Smooth muscle cell (in vitro differentiated cells): ENCODE results near the gene HSPE1. TPM values are rescaled to one million over a fixed set of nuclear protein-coding genes. Genes with fewer than 3 reads are reported as not detected.
"Not testable (repeated sequence)": the region's sequence is repeated elsewhere in the genome, so short reads cannot be mapped to it uniquely, and the experiment has no call there.

Experiments used
- DNase-seq: peaks from one replicate; lab custom pipeline; 2025; ENCODE audit not compliant: unreplicated experiment; lab: John Stamatoyannopoulos, UW
- H2AFZ ChIP-seq: fragments of 200-600 bp; sonication (generic); 2 replicates; pipeline ENCODE4 v1.6.0; 2016; ENCODE audit warnings: antibody characterized with exemption, low read depth, mild to moderate bottlenecking
- H3F3A ChIP-seq: fragments of 200-600 bp; sonication (generic); 2 replicates; pipeline ENCODE4 v1.6.0; 2017; ENCODE audit warnings: antibody characterized with exemption, low read depth
- H3K27ac ChIP-seq: fragments of 200-600 bp; sonication (generic); 2 replicates; pipeline ENCODE4 v1.5.1; 2016; ENCODE audit warnings: low read depth, mild to moderate bottlenecking
- H3K27me3 ChIP-seq: fragments of 200-600 bp; sonication (generic); 2 replicates; pipeline ENCODE4 v1.6.1; 2016; ENCODE audit warnings: low read depth, mild to moderate bottlenecking
- H3K36me3 ChIP-seq: fragments of 200-600 bp; sonication (generic); 2 replicates; pipeline ENCODE4 v1.5.1; 2016; ENCODE audit warnings: low read depth
- H3K4me1 ChIP-seq: fragments of 200-600 bp; sonication (generic); 2 replicates; pipeline ENCODE4 v1.5.1; 2016; ENCODE audit warnings: low read depth
- H3K4me2 ChIP-seq: fragments of 200-600 bp; sonication (generic); 2 replicates; pipeline ENCODE4 v1.6.0; 2016; ENCODE audit warnings: mild to moderate bottlenecking
- H3K4me3 ChIP-seq: fragments of 200-600 bp; sonication (generic); 2 replicates; pipeline ENCODE4 v1.5.1; 2016; ENCODE audit warnings: mild to moderate bottlenecking
- H3K79me2 ChIP-seq: fragments of 200-600 bp; sonication (generic); 2 replicates; pipeline ENCODE4 v1.6.0; 2016; ENCODE audit warnings: low read depth, mild to moderate bottlenecking
- H3K9ac ChIP-seq: fragments of 200-600 bp; sonication (generic); 2 replicates; pipeline ENCODE4 v1.6.0; 2016; ENCODE audit warnings: low read depth
- H3K9me3 ChIP-seq: fragments of 200-600 bp; sonication (generic); replicated peaks from 2 replicates; pipeline ENCODE4 v1.5.1; 2016; ENCODE audit warnings: low read depth
- H4K20me1 ChIP-seq: fragments of 200-600 bp; sonication (generic); 2 replicates; pipeline ENCODE4 v1.6.0; 2016; ENCODE audit warnings: low read depth
- CTCF ChIP-seq: fragments of 200-600 bp; sonication (generic); IDR thresholded peaks from 2 replicates; pipeline ENCODE4 v1.5.1; 2017; ENCODE audit warnings: borderline replicate concordance, mild to moderate bottlenecking, antibody characterized with exemption; ENCODE audit not compliant: insufficient read depth, poor library complexity, severe bottlenecking
- WGBS: methylation state at CpG from one replicate; pipeline ENCODE4 v1.1.7; 2016; ENCODE audit warnings: low lambda C conversion rate; 5-methylcytosine and 5-hydroxymethylcytosine counted together
- polyA plus RNA-seq: library from polyadenylated mRNA; unstranded; fragments of >200 nt; fragmentation: Nextera tagmentation; extraction: Ambion mirVana; gene quantifications from 2 replicates; pipeline ENCODE4 v1.2.1, GENCODE V29; 2016
- small RNA-seq: library from RNA; depleted of rRNA; stranded (forward); fragments of <200 nt; gene quantifications from one replicate; pipeline ENCODE3, GENCODE V24; 2014
- total RNA-seq: library from RNA; depleted of rRNA; stranded (reverse); fragments of >200 nt; gene quantifications from 2 replicates; pipeline ENCODE4 v1.2.3, GENCODE V29; 2014

The HSPE1 gene
- total and polyA plus RNA-seq, 2 experiments from 2014 or later = 132 to 158 TPM

GRCh38 chr2:197547163-197547900, 47.2 kb downstream of the HSPE1 start:
- Histone ChIP-seq H4K20me1 (peaks cover 45% of the 10 kb centered on the region), H3K4me2 (no peak overlapping the region), H3K9me3 (no peaks in the 10 kb centered on the region), H3K9ac (no peak overlapping the region), H2AFZ (no peak overlapping the region), H3K79me2 (peaks cover 33% of the 10 kb centered on the region), H3K27me3 (no peaks in the 10 kb centered on the region), H3K4me1 (no peaks in the 10 kb centered on the region), H3K36me3 (peaks cover 18% of the 10 kb centered on the region), H3K4me3 (no peak overlapping the region), H3K27ac (no peak overlapping the region), H3F3A (no peaks in the 10 kb centered on the region)
- no peak for DNase-seq
- WGBS = 93% methylated on average over 5 of the region's 5 CpGs
- no peak for TF ChIP-seq CTCF

GRCh38 chr2:197548582-197548981, 48.4 kb downstream of the HSPE1 start:
- TF ChIP-seq CTCF = no peak
- Histone ChIP-seq H3K4me2 (no peak overlapping the region), H2AFZ (no peak overlapping the region), H3F3A (no peaks in the 10 kb centered on the region), H3K9me3 (no peaks in the 10 kb centered on the region), H3K79me2 (peaks cover 25% of the 10 kb centered on the region), H3K36me3 (peaks cover 8% of the 10 kb centered on the region), H3K4me3 (no peak overlapping the region), H4K20me1 (peaks cover 38% of the 10 kb centered on the region), H3K27ac (no peak overlapping the region), H3K9ac (no peak overlapping the region), H3K4me1 (no peaks in the 10 kb centered on the region), H3K27me3 (no peaks in the 10 kb centered on the region)
- DNase-seq = no peak
- 96% methylated on average over 5 of the region's 5 CpGs for WGBS

GRCh38 chr2:197551260-197551659, 51.1 kb downstream of the HSPE1 start:
- not testable (repeated sequence) for H3K9ac ChIP-seq, H3K36me3 ChIP-seq, H3K4me2 ChIP-seq, H3K27me3 ChIP-seq, DNase-seq, H3K4me1 ChIP-seq, H3K27ac ChIP-seq, H2AFZ ChIP-seq, H3K4me3 ChIP-seq, H3F3A ChIP-seq, H3K9me3 ChIP-seq
- peaks cover 16% of the 10 kb centered on the region for H3K79me2 ChIP-seq
- peaks cover 24% of the 10 kb centered on the region for H4K20me1 ChIP-seq
- WGBS = 97% methylated on average over 2 of the region's 2 CpGs

Small RNAs within 50 kb of the gene (small RNA-seq; reads per million reads assigned to genes)
- not detected for gene AC020550.1

Other genes with a start within 250 kb of the HSPE1 start
- gene ANKRD44, start 189.6 kb upstream of the HSPE1 start, total RNA-seq = 5.5 and 6.0 TPM in 2 replicates
- 2.4 and 3.6 TPM in 2 replicates for gene ANKRD44, start 189.6 kb upstream of the HSPE1 start, polyA plus RNA-seq
- 729 and 781 TPM in 2 replicates for gene SF3B1, start 65.4 kb upstream of the HSPE1 start, total RNA-seq
- 192 and 193 TPM in 2 replicates for gene SF3B1, start 65.4 kb upstream of the HSPE1 start, polyA plus RNA-seq
- 50.6 and 74.0 TPM in 2 replicates for gene COQ10B, start 46.8 kb upstream of the HSPE1 start, total RNA-seq
- 52.4 and 61.5 TPM in 2 replicates for gene COQ10B, start 46.8 kb upstream of the HSPE1 start, polyA plus RNA-seq
- gene HSPD1, start 539 bp upstream of the HSPE1 start, total RNA-seq = 139 and 145 TPM in 2 replicates
- gene HSPD1, start 539 bp upstream of the HSPE1 start, polyA plus RNA-seq = 142 and 152 TPM in 2 replicates
- 73.1 and 84.7 TPM in 2 replicates for gene MOB4, start 15.7 kb downstream of the HSPE1 start, total RNA-seq
- gene MOB4, start 15.7 kb downstream of the HSPE1 start, polyA plus RNA-seq = 62.9 and 69.3 TPM in 2 replicates
- 15.9 and 29.2 TPM in 2 replicates for gene RFTN2, start 175.2 kb downstream of the HSPE1 start, total RNA-seq
- 4.6 and 9.5 TPM in 2 replicates for gene RFTN2, start 175.2 kb downstream of the HSPE1 start, polyA plus RNA-seq
- gene MARS2, start 205.0 kb downstream of the HSPE1 start, total RNA-seq = 1.3 and 2.0 TPM in 2 replicates
- gene MARS2, start 205.0 kb downstream of the HSPE1 start, polyA plus RNA-seq = 1.4 TPM in 1 of 2 replicates, not detected in the other